ENCODE measurements around the gene ISY1.

The ISY1 gene

DNA sequence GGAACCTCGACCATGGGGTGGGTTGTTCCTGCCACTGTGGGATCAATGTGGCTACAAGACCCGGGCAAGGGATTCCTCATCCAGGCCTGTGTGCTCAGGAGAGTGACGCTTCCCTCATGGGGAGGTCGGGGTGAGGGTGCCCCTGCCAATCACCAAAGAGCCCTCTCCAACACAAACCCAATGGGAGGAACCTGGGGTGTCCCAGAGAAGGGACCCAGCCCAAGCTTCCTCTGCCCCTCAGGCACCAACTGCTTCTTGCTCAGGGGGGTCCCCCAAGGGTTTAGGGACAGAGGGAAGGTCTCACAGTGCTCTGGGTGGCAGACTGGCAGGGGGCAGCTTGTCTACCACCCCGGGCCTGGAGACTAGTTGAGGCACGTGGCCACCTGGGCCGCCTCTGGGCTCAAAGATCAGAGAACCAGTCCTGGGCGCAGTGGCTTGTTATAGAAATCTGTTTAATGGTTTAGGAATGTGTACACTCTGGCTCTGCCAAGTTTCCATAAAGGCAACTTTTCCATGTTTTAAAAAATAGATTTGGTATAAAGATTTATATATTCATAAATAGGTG is 73.6 kb downstream of the ISY1 start:
- DNase-seq (ENCODE audit: low read depth) = peak; percentile 19

GRCh38 chr3:129085818-129086217 is 75.0 kb downstream of the ISY1 start:
- no peak for DNase-seq (ENCODE audit: low read depth)

GRCh38 chr3:129085165-129085715 is 75.6 kb downstream of the ISY1 start:
- no peak for DNase-seq (ENCODE audit: low read depth)

DNA sequence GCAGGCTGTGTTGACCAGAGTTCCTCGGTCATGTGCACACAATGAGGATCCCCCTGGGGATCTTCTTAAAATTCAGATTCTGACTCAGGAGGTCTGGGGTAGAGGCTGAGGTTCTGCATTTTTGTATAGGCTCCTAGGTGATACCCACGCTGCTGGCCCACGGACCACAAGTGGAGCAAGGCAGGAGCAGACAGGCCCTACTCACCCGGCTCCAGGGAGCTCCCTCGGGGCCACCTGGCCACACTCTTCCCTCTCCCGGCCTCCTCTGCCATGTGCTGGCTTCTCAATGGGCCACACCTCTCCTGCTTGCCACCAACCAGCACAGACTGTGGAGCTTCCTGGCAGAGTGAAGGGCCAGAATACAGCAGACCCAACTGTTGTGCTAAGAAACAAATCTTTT is 76.4 kb downstream of the ISY1 start:
- no peak for DNase-seq (ENCODE audit: low read depth)

- no peak for DNase-seq (ENCODE audit: low read depth)
Observed at GRCh38 chr3:129082026-129082425, 78.8 kb downstream of the ISY1 start.

DNA sequence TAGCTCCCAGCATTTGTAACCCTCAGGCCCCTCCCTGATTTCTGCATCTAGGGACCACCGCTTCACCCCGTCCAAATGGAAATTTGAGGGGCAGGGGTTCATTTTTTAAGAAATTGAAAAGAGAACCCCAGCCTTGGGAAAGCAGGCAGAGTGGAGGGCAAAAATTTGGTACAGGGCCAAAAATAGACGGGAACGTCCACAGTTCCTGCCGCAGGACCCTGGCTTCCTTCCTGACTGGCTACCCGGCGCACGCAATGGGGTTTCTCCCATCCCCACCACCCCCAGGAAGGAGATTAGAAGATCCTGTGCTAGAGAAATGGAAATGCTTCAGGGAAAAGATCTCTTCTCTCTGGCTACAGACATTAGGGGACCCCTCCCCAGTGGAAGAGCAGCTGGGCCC is 79.4 kb downstream of the ISY1 start:
- DNase-seq (ENCODE audit: low read depth) = no peak

DNA sequence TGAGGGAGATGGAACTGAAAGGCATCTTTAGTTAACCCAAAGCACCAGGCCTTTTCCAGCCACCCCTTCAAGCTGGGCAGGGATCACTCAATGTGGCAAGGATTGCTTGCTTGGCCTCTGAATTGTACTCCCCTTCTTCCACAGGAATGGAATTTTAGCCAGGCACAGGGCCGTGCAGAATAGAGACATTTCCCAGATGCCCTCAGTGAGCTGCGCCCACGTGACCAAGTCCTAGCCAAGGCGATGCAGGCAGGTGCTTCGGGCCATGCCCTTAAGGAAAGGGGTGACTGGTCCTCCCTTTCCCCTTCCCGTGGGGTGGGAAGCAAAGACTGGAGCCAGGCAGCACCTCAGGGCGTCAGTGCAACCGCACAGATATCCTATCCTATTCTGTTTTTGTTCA is 82.4 kb downstream of the ISY1 start:
- DNase-seq (ENCODE audit: low read depth) = no peak

Data from fibroblast of gingiva (primary cell).